Loucy (cell line): Measurements from ENCODE around the gene ZC3H18.

Experiments used
- H2AFZ ChIP-seq: fragments of 200-600 bp; sonication (generic); 2 replicates; pipeline ENCODE4 v1.6.0; 2016; ENCODE audit warnings: antibody characterized with exemption, mild to moderate bottlenecking, low read length, moderate library complexity
- H3F3A ChIP-seq: fragments of 200-600 bp; 2 replicates; pipeline ENCODE4 v1.6.0; 2016; ENCODE audit warnings: antibody characterized with exemption, low read depth, mild to moderate bottlenecking
- H3K27me3 ChIP-seq: fragments of 200-600 bp; sonication (generic); 2 replicates; pipeline ENCODE4 v1.6.1; 2014; ENCODE audit warnings: low read length, mild to moderate bottlenecking; ENCODE audit not compliant: insufficient read depth, poor library complexity, severe bottlenecking
- H3K36me3 ChIP-seq: fragments of 200-600 bp; sonication (generic); 2 replicates; pipeline ENCODE4 v1.6.1; 2016; ENCODE audit warnings: low read length; ENCODE audit not compliant: insufficient read depth
- H3K4me1 ChIP-seq: fragments of 200-600 bp; sonication (generic); 2 replicates; pipeline ENCODE4 v1.5.1; 2014; ENCODE audit warnings: low read length, mild to moderate bottlenecking; ENCODE audit not compliant: insufficient read depth, poor library complexity, severe bottlenecking
- H3K4me2 ChIP-seq: fragments of 200-600 bp; sonication (generic); 2 replicates; pipeline ENCODE4 v1.6.0; 2014; ENCODE audit warnings: antibody characterized with exemption, low read length, low read depth, mild to moderate bottlenecking; ENCODE audit not compliant: poor library complexity, severe bottlenecking
- H3K4me3 ChIP-seq: fragments of 200-600 bp; sonication (generic); 2 replicates; pipeline ENCODE4 v1.5.1; 2014; ENCODE audit warnings: low read length, mild to moderate bottlenecking, mixed read lengths; ENCODE audit not compliant: poor library complexity, severe bottlenecking
- H3K79me2 ChIP-seq: fragments of 200-600 bp; sonication (generic); 2 replicates; pipeline ENCODE4 v1.6.1; 2014; ENCODE audit warnings: low read length; ENCODE audit not compliant: insufficient read depth
- H3K9ac ChIP-seq: fragments of 200-600 bp; sonication (generic); 2 replicates; pipeline ENCODE4 v1.6.0; 2014; ENCODE audit warnings: mild to moderate bottlenecking, low read depth, low read length, moderate library complexity; ENCODE audit not compliant: poor library complexity, severe bottlenecking
- H3K9me2 ChIP-seq: fragments of 200-600 bp; sonication (generic); replicated peaks from 2 replicates; pipeline ENCODE4 v1.6.1; 2016; ENCODE audit warnings: low read depth, low read length, mixed read lengths
- H3K9me3 ChIP-seq: fragments of 200-600 bp; sonication (generic); 2 replicates; pipeline ENCODE4 v1.6.1; 2014; ENCODE audit warnings: mild to moderate bottlenecking, antibody characterized with exemption, low read length, low read depth; ENCODE audit not compliant: insufficient read depth
- H4K20me1 ChIP-seq: fragments of 200-600 bp; sonication (generic); 2 replicates; pipeline ENCODE4 v1.6.0; 2014; ENCODE audit warnings: antibody characterized with exemption, low read length, mild to moderate bottlenecking; ENCODE audit not compliant: insufficient read depth, poor library complexity, severe bottlenecking
- CTCF ChIP-seq: fragments of 200-600 bp; sonication (generic); conservative IDR thresholded peaks from 2 replicates; pipeline ENCODE4 v1.5.1; 2014; ENCODE audit warnings: mild to moderate bottlenecking, antibody characterized with exemption, low read length
- EZH2phosphoT487 ChIP-seq: fragments of 200-600 bp; IDR thresholded peaks from 2 replicates; pipeline ENCODE4 v1.6.1; 2018; ENCODE audit warnings: antibody characterized with exemption, mild to moderate bottlenecking, moderate library complexity, borderline replicate concordance

The ZC3H18 gene

DNA sequence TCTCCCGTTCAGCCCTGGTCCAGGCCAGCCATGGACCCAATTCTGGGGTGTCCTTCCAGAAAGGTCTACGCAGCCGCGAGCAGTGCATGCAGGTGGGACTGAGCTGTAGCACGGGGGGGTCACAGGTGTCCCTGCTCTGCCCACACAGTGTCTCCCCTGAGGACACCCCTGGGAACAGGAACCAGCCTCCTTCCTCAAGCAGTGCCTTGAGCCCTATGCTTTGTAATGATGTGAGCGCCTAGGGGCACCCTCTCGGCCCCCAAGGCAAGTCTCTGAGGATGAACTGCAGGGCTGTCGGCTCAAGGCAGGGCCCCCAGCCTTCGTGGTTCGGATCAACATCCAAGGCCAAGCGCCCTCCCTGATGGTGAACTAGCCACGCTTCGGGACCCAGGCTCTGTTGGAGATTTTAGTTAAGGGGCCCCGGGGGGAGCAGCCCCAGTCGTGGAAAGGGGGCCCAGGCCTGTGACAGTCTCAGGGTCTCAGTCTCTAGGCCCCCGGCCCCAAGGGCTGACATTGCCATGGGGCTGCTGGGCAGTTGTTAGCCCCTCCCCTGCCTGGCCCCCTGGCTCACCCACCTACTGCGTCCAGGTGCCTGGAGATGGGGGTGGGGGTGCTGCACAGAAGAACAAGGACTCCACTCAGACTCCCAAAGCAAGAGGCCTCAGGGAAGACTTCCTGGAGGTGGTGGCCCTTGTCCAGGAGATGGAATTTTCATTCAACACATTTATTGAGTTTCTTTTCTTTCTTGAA, 70.5 kb downstream of the ZC3H18 start:
- Histone ChIP-seq H2AFZ (no peak overlapping the region), H3K79me2 (no peaks in the 10 kb centered on the region), H4K20me1 (no peaks in the 10 kb centered on the region), H3K27me3 (no peaks in the 10 kb centered on the region), H3K9me3 (no peaks in the 10 kb centered on the region), H3F3A (no peaks in the 10 kb centered on the region), H3K36me3 (no peaks in the 10 kb centered on the region), H3K4me3 (no peak overlapping the region), H3K9me2 (no peaks in the 10 kb centered on the region), H3K4me2 (no peak overlapping the region), H3K4me1 (no peaks in the 10 kb centered on the region), H3K9ac (no peak overlapping the region)
- TF ChIP-seq EZH2phosphoT487 (no peak), CTCF (no peak)

GRCh38 chr16:88642881-88643643, 72.9 kb downstream of the ZC3H18 start:
- Histone ChIP-seq H3K4me2 (no peak overlapping the region), H3K36me3 (no peaks in the 10 kb centered on the region), H3K9me2 (no peaks in the 10 kb centered on the region), H3K4me3 (no peak overlapping the region), H3K9me3 (no peaks in the 10 kb centered on the region), H3F3A (no peaks in the 10 kb centered on the region), H3K9ac (no peak overlapping the region), H3K27me3 (no peaks in the 10 kb centered on the region), H2AFZ (no peak overlapping the region), H4K20me1 (no peaks in the 10 kb centered on the region), H3K79me2 (peaks cover 3% of the 10 kb centered on the region; the same call in 1 of the 2 replicates), H3K4me1 (no peaks in the 10 kb centered on the region)
- TF ChIP-seq CTCF (no peak), EZH2phosphoT487 (no peak)

GRCh38 chr16:88643644-88643932, 73.4 kb downstream of the ZC3H18 start:
- Histone ChIP-seq H3K4me3 (no peak overlapping the region), H3F3A (no peaks in the 10 kb centered on the region), H4K20me1 (no peaks in the 10 kb centered on the region), H3K9ac (no peak overlapping the region), H3K79me2 (peaks cover 6% of the 10 kb centered on the region; the same call in 1 of the 2 replicates), H2AFZ (no peak overlapping the region), H3K27me3 (no peaks in the 10 kb centered on the region), H3K4me1 (no peaks in the 10 kb centered on the region), H3K36me3 (no peaks in the 10 kb centered on the region), H3K9me2 (no peaks in the 10 kb centered on the region), H3K9me3 (no peaks in the 10 kb centered on the region), H3K4me2 (no peak overlapping the region)
- TF ChIP-seq CTCF: no peak
- no peak for TF ChIP-seq EZH2phosphoT487
